DLD1 (cell line): ENCODE data around the gene MRPS34.

Experiments used
- in situ Hi-C: cut with HindIII; loops from 2 replicates; pipeline ENCODE4 v1.10.0; 2017; ENCODE audit warnings: low sequenced_read_pairs

The MRPS34 gene

DNA sequence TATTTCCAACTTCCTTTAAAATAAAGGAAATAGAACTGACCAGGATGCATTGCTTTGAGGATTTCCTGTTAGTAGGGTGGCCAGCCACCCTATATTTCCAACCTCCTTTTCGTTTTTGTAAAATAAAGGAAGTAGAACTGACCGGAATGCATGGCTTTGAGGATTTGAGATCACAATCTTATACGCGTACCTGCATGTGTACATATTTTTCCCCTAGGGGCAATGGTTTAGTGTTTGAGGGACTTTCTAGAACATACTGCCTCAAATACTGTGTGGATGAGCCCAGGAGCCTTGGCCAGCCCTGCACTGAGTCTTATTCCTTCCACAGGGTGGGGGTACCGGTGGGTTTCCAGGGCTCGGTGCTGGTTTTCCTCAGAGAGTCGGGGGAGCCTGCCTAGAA is 41.3 kb downstream of the MRPS34 start:
- in situ Hi-C loops, result no loop called here

DNA sequence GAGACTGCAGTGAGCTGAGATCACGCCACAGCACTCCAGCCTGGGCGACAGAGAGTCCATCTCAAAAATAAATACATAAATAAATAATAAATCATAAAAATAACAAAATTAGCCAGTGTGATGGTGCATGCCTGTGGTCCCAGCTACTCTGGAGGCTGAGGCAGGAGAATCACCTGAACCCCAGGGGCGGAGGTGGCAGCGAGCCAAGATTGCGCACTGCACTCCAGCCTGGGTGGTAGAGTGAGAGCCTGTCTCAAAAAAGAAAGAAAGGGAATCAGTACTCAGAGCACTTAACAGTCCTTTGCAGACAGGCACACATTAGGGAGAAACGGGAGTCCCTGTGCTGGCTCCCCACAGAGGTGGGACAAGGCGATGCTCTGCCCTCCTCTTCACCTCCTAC is 41.9 kb downstream of the MRPS34 start:
- in situ Hi-C loops, result no loop called here

DNA sequence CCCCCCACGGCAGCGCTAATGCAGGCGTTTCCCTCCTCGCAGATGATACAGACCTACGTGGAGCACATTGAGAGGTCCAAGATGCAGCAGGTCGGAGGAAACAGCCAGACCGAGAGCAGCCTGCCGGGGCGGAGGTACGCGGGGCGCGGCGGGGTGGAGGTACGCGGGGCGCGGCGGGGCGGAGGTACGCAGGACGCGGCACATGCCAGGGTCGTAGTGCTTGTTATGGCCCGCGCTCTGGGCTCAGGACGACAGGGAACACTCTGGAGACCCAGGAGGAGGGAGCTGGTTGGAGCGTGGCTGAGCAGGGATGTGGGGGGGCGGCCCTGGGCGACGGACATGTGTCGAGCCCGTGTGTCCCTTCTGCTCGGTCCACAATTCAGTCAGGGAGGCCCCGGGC is 43.5 kb downstream of the MRPS34 start:
- in situ Hi-C loops, result no loop called here

DNA sequence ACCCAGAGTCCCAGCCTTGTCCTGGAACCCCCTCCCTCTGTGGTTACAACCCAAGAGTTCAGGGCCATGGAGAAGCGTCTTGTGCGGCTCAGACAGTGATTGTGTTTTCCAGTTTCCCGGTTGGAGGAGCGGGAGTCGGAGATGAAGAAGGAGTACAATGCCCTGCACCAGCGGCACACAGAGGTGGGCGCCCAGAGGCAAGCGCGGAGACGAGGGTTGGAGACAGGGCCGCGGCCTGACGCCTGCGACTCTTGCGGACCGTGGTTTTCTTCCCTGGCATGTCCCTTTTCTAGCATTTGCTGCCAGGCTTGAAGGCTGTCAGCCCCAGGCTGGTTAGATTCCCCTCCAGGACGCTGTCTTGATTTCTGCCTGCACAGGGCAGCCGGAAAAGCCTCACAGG is 43.9 kb downstream of the MRPS34 start:
- in situ Hi-C loops, result no loop called here

DNA sequence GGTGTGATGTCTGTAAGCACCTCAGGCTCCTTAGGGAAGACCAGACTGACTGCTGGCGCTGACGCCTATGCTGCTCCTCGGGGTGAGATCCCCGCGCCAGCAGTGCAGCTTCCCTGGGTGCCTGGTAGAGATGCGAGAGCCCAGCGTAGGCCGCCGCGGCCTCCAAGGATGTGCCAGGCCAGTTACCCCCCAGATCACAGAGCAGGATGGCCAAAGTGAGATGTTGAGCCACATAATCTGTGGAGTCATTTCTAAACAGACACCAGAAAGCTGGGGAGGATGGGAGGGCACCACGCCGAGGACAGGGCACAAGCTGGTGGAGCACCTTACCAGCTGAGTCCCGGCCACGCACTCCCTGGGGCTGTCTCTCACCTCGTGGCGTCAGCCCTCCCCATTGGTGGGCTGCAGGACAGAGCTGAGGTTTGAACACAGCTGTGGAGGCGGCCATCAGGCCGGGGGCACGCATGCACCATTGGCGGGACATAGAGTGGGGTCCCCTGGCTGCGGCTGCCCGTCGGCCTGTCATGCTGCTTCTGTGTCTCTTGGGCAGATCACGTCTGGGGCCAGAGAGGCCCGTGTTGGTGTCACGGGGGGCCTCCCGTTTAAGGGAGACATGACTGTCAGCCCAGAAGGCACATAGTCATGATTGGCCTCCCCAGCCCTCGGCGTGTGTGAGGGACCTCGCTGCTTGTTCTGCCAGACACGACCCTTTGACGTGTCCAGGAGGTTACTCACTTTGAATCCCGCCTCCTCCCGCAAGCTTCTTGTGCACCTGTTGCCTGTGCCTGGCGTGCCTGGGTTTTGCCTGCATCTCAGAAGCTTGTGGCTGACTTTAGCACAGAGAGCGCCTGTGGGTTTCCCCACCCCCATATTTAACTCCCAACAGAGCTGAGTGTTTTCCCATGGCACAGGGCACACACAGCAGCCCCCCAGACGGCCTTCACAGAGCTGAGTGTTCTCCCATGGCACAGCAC is 45.0 kb downstream of the MRPS34 start:
- in situ Hi-C loops, result no loop called here

DNA sequence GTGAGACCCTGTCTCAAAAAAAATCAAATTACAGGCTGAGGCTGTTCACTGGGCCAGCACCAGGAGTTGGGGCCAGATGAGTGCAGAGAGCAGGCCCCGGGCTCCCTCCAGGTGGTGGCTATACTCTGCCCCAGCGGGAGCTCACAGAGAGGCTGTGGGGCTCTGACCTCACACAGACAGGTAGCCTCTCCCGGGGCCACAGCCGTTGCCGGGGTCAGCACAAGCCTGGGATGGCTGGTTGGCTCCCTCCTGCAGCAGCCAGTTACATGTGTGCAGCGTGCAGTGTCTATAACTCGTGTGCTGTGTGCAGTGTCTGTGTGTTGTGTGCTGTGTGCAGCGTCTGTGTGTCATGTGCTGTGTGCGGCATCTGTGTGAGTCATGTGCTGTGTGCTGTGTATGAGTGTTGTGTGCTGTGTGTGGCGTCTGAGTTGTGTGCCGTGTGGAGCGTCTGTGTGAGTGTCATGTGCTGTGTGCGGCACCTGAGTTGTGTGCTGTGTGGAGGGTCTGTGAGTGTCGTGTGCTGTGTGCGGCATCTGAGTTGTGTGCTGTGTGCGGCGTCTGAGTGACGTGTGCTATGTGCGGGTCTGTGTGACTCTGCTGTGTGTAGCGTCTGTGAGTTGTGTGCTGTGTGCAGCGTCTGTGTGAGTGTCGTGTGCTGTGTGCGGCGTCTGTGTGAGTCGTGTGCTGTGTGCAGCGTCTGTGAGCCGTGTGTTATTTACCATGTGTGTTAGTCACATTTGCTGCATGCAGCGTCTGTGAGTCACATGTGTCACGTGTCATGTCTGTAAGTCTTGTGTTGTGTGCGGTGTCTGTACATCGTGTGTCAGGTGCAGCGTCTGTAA is 46.1 kb downstream of the MRPS34 start:
- in situ Hi-C loops, result no loop called here

DNA sequence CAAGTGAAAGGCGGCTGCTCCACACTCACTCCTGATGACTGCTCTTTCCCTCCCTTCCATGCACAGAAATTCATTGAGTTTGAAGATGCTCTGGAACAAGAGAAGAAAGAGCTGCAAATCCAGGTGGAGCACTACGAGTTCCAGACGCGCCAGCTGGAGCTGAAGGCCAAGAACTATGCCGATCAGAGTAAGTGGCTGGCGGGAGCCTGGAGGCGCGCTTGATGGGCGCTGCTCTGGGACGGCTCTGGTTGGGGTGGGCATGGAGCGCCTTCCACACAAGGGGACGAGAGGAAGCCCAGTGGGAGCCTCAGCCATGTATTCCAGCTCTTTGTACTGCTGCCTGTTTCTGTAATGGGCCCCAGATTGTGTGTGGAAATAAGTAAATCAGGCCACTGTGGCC is 48.4 kb downstream of the MRPS34 start:
- in situ Hi-C loops, result no loop called here

DNA sequence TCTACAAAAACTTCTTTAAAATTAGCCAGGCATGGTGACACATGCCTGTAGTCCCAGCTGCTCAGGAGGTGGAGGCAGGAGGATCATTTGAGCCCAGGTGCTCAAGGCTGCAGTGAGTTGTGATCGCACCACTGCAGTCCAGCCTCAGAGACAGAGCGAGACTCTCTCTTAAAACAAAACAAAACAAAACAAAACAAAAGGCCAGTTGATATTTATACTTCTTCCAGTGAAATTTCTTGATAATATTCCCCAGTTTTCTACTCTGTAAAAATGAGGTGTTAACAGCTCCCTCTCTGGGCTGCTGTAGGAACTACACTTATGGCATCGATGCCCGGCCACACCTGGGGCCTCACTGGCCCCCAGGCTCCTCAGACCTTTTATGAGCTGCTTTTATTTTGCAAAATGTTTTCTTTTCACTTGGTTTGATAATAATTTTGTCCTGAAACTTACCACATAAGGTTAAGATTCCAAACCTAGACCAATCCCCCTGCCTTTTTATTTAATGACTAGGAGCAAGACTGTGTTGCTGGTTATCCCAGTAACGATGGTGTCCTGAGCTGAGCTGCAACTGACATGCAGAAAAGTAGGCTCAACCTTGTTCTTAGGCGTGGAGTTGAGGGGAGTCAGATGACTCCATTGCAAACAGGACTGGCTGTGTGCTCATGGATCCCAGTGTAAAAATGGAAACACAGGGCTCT is 49.3 kb downstream of the MRPS34 start:
- in situ Hi-C loops, result no loop called here
